ENCODE results near the gene CLEC16A. TPM values are rescaled to one million over a fixed set of nuclear protein-coding genes. Genes with fewer than 3 reads are reported as not detected.

The CLEC16A gene
- total RNA-seq (2014; rRNA removed; shearing (Covaris generic)) = 7.2 TPM in 2 replicates

GRCh38 chr16:10944249-10945064 lies at the start of gene CLEC16A:
CLEC16A (plus strand) TSS chr16:10944564; CDS start chr16:10944718, 154 bp downstream.
- peak; percentile 97 for DNase-seq (ENCODE audit: low read depth)

- DNase-seq (ENCODE audit: low read depth) = peak; percentile 42
Observed at GRCh38 chr16:10895053-10895946, 49.1 kb upstream of the CLEC16A start.

- no peak for DNase-seq (ENCODE audit: low read depth)
Observed at GRCh38 chr16:10896165-10896564, 48.2 kb upstream of the CLEC16A start.

GRCh38 chr16:10896723-10897122 lies 47.6 kb upstream of the CLEC16A start:
- DNase-seq (ENCODE audit: low read depth) = no peak

- no peak for DNase-seq (ENCODE audit: low read depth)
Observed at GRCh38 chr16:10897134-10897533, 47.2 kb upstream of the CLEC16A start.

GRCh38 chr16:10902999-10903398 lies 41.4 kb upstream of the CLEC16A start:
- no peak for DNase-seq (ENCODE audit: low read depth)

GRCh38 chr16:10906482-10906881 lies 37.9 kb upstream of the CLEC16A start:
- DNase-seq (ENCODE audit: low read depth) = no peak

- no peak for DNase-seq (ENCODE audit: low read depth)
Observed at GRCh38 chr16:10906914-10907756, 37.2 kb upstream of the CLEC16A start.

GRCh38 chr16:10907757-10908045 lies 36.7 kb upstream of the CLEC16A start:
- no peak for DNase-seq (ENCODE audit: low read depth)

- DNase-seq (ENCODE audit: low read depth) = no peak
Observed at GRCh38 chr16:10911267-10911666, 33.1 kb upstream of the CLEC16A start.

- DNase-seq (ENCODE audit: low read depth) = no peak
Observed at GRCh38 chr16:10916534-10916933, 27.8 kb upstream of the CLEC16A start.

- peak; percentile 86 for DNase-seq (ENCODE audit: low read depth)
Observed at GRCh38 chr16:10918294-10919002, 25.9 kb upstream of the CLEC16A start.

GRCh38 chr16:10919003-10919351 lies 25.4 kb upstream of the CLEC16A start:
- DNase-seq (ENCODE audit: low read depth) = no peak

GRCh38 chr16:10920726-10921427 lies 23.5 kb upstream of the CLEC16A start:
- DNase-seq (ENCODE audit: low read depth) = no peak

- DNase-seq (ENCODE audit: low read depth) = no peak
Observed at GRCh38 chr16:10921536-10922327, 22.6 kb upstream of the CLEC16A start.

- DNase-seq (ENCODE audit: low read depth) = peak; percentile 64
Observed at GRCh38 chr16:10922328-10923145, 21.8 kb upstream of the CLEC16A start.

- no peak for DNase-seq (ENCODE audit: low read depth)
Observed at GRCh38 chr16:10923146-10923649, 21.2 kb upstream of the CLEC16A start.

GRCh38 chr16:10923650-10924214 lies 20.6 kb upstream of the CLEC16A start:
- no peak for DNase-seq (ENCODE audit: low read depth)
